GM12891 (cell line): ENCODE data around the gene AIMP2. TPM values are rescaled to one million over a fixed set of nuclear protein-coding genes. Genes with fewer than 3 reads are reported as not detected.
"Not testable (repeated sequence)": the region's sequence is repeated elsewhere in the genome, so short reads cannot be mapped to it uniquely, and the experiment has no call there.

Experiments used
- DNase-seq: peaks from one replicate; pipeline ENCODE4 v3.0.0; 2011; ENCODE audit warnings: low spot score; ENCODE audit not compliant: insufficient read length
- FAIRE-seq: peaks from 2 replicates; lab custom pipeline; 2011; peaks lifted over from hg19 to GRCh38; lab: Jason Lieb, UNC
- PAX5 ChIP-seq: IDR thresholded peaks from 2 replicates; pipeline ENCODE4 v1.6.1; 2011; ENCODE audit warnings: low read length, moderate library complexity, mild to moderate bottlenecking; ENCODE audit not compliant: insufficient read depth, severe bottlenecking
- POLR2A ChIP-seq: IDR thresholded peaks from 2 replicates; pipeline ENCODE4 v1.6.1; 2011; ENCODE audit warnings: low read depth, low read length, control low read depth
- POLR2AphosphoS5 ChIP-seq: IDR thresholded peaks from 2 replicates; pipeline ENCODE4 v1.6.1; 2011; ENCODE audit warnings: low read depth, low read length, control low read depth
- POU2F2 ChIP-seq: IDR thresholded peaks from 2 replicates; pipeline ENCODE4 v1.6.1; 2011; ENCODE audit warnings: low read depth, mild to moderate bottlenecking, control low read depth, low read length, moderate library complexity
- SPI1 ChIP-seq: IDR thresholded peaks from 2 replicates; pipeline ENCODE4 v1.6.1; 2011; ENCODE audit warnings: low read depth, low read length, control low read depth
- TAF1 ChIP-seq: IDR thresholded peaks from 2 replicates; pipeline ENCODE4 v1.6.1; 2011; ENCODE audit warnings: low read depth, low read length, control low read depth
- polyA plus RNA-seq: library from polyadenylated mRNA; unstranded; fragments of >200 nt; gene quantifications from one replicate; pipeline ENCODE4 v1.2.1, GENCODE V29; 2012; ENCODE audit warnings: low read depth, missing spikeins, inconsistent platforms; ENCODE audit not compliant: missing spikeins

The AIMP2 gene
- polyA plus RNA-seq = 30.8 TPM

DNA sequence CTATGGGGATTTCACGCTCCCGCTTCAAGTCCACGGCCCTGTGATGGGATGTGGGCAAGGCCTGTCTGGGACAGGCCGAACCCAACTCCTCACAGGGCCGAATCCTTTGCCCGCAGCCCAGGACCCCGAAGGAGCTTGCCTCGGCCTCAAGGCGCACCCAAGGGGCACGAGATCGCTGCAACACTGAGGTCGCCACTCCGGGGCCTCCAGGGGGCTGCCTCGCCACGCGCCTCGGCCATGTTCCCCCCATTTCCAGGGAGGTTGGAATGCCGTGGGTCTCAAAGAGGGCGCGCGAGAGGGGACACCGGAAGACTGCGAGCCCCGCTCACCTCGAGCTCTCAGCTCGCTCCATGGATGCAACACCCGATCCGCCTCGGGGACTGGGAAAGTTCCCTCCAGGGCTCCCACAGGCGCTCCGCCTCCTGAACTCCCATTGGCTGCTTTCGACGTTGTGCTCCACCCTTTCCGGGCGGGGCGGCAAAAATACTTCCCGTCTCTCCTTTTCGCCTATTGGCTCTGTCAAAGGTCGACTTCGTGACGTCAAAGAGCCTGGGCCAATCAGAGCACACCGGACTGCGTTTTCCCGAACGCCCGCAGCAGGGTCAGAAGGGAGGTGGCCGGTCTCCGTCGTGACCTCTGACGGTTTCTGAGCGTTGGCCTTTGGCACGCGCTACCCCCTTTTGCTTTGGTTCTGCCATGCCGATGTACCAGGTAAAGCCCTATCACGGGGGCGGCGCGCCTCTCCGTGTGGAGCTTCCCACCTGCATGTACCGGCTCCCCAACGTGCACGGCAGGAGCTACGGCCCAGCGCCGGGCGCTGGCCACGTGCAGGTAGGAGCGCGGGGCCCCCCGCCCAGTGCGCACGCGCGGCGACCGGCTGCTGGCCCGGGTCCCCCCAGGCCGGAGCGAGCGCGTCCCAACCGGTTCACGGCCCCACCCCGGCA, at the start of gene AIMP2, which contains the start of gene PMS2:
AIMP2 (plus strand) TSS at position 605 of the 944 bp plus-strand sequence; CDS start at position 697, 92 bp downstream.
PMS2 (minus strand) TSS at position 382 of the 944 bp plus-strand sequence; CDS start at position 352, 30 bp downstream.
- peak; percentile 85 for DNase-seq
- TF ChIP-seq POU2F2 (peak; percentile 54), POLR2AphosphoS5 (peak; percentile 90), TAF1 (peak; percentile 54), SPI1 (no peak), PAX5 (no peak), POLR2A (peak; percentile 91)
- peak; percentile 87 for FAIRE-seq

DNA sequence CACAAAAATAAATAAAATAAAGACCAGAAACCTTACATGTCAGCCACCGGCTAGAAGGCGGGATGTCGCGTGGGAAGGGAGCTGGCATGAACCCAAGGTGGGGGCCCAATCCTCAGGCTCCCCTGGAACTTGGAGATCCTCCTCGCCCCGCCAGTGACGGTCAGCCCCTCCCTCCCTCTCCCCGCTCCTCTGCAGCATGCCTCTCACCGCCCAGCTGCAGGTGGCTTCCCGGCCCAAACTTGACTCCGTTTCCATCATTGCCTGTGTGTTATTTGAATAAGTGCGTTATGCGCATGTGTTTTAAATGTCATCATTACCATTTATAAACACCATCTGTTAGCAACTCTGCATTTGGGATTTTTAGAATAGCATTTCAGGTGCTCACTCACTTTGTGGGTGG, 45.9 kb upstream of the AIMP2 start:
- not testable (repeated sequence) for FAIRE-seq, DNase-seq

DNA sequence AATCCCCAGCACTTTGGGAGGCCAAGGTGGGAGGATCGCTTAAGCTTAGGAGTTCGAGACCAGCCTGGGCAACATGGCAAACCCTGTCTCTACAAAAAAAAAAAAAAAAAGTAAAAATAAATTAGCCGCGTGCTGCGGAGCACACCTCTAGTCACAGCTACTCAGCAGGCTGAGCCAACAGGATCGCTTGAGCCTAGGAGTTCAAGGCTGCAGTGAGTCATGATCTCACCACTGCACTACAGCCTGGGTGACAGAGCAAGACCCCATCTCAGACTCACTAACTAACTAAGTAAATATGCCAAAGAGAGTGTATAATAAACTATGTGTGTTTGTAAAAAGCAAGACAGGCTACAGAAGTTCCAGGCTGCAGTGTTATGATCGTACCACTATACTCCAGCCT, 45.3 kb upstream of the AIMP2 start:
- FAIRE-seq, DNase-seq: not testable (repeated sequence)

DNA sequence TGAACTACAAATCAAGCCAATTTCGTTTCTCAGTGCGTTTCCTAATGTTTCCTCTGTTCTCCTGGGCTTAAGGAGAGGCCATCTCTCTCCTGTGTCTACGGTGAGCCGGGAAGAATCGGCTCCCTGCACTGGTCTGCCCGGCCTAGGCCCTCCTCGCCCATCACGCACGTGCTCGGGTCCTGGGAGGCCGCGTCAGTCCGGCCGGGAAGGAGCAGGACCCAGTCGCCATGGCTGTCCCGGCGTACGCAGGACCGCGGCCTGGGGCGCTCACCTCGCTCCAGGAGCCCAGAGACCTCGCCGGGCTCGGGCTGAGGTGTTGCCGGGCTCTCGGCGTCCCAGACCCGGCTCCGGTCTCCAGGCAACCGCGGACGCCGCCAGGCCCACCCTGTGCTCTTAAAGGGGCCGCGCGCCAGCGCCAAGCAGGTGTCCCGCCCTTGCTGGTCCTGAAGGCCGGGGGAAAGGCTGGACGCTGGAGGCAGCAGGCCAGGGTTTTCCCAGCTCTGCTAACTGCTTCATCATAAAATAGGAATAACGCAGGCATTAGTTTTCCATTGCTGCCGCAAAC, 38.6 kb upstream of the AIMP2 start, which contains the start of gene RSPH10B:
RSPH10B (minus strand) TSS at position 343 of the 565 bp plus-strand sequence. CDS start 3,573 bp downstream, outside the sequence.
- peak; percentile 35 for FAIRE-seq
- not testable (repeated sequence) for DNase-seq

DNA sequence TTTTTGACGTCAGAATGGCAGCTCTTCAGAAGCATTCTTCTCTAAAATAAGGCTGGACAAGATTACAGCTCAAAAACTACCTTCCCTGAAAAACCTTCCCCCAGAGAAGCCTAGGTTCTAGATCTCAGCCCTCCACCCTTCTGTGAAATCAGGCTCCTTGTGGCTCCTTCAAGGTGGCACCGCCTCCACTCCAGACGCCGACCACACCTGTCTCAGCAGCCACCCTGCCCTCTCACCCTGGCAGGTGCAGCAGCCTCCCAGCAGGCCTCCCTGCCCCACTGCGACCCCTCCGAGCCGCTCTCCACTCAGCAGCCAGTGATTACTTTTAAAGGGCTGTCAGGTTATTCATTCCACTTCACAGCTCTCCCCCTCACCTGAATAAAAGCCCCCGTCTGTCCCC, 35.5 kb upstream of the AIMP2 start:
- FAIRE-seq, DNase-seq: not testable (repeated sequence)

DNA sequence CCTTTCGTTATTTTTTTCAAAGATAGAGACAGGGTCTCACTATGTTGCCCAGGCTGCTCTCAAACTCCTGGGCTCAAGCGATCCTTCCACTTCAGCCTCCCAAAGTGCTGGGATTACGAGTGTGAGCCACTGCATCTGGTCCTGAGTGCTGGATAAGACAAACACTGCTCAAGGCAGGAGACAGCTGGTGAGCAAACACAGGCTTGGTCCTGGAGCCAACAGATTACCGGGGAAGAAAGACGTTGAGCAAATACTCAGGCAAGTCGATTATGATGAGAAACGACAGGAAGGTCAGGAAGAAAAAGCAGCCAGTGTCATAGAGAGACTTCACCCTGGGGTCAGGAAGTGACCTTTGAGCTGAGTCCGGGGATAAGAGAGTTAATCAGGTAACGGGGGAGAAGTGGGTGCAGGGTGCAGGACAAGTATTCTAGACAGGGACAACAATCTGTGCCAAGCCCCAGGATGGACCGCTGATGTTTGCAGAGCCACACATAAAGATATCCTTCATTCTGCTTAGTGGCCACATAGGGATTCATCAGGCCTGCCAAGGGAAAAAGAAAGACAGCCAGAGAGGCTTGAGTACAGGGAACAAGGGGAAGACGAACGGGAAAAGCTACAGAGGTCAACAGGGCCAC, 29.3 kb upstream of the AIMP2 start:
- FAIRE-seq, DNase-seq: not testable (repeated sequence)

DNA sequence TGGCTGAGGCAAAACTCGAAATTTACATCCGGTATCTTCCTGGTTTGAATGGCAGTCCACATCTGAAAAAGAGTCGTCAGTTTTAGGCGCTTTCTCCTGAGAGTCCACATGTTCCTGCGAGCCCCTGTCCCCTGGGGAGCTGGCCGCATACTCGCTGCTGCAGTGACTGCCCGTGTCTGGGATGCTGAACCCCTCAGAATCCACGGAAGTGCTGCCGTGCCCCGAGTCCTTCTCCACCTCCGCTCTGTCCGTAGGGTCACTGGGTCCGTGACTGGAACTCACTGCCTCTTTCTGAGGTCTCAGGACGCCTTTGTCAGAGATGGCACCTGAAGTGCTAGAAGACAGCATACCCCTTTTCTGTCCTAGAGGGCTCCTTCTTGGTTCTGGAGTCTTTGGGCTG, 22.0 kb upstream of the AIMP2 start:
- FAIRE-seq, DNase-seq: not testable (repeated sequence)

DNA sequence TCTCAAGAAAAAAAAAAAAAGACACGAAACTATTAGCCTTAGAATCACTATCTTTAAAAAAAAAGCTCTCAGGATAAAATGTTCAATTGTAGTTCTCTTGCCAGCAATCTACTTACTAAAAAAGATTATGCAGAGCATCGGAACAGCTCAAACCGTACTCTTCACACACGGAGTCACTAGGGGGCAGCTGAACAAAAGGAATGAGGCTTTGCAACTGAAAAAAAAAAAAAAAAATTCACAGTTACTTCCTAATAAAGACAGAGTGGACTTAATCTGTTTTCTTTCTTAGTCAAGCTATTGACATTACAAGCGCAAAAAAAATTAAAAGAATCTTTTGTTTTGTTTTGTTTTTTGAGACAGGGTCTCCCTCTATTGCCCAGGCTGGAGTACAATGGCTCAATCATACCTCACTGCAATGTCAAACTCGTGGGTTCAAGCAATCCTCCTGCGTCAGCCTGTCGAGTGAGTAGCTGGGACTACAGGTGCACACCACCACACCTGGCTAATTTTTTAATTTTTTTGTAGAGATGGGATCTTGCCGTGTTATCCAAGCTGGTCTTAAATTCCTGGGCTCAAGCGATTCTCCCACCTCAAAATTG, 11.8 kb upstream of the AIMP2 start:
- TF ChIP-seq SPI1 = no peak
- no peak for TF ChIP-seq PAX5
- TF ChIP-seq POU2F2 = no peak
- no peak for TF ChIP-seq POLR2AphosphoS5
- TF ChIP-seq TAF1 = no peak
- no peak for TF ChIP-seq POLR2A
- no peak for FAIRE-seq
- DNase-seq = no peak

DNA sequence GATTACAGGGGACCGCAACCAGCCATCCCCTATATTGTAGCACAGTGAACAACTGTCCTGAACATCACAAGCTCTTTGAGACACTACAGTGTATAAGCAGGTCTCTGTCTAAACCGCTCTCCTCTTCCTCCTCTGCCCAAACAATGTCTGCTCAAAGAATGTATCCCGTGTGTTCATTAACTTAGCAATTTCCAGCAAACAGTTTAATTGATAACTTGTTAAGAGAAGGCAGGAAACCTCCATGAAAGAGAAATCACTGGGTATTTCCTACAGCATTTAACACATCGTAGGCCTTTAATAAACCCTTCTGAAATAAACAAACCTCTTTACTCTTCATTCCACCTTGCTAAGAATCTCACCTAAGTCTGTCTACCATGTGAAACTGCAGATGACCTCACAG, 1.7 kb upstream of the AIMP2 start:
- no peak for DNase-seq
- TF ChIP-seq SPI1 = no peak
- no peak for TF ChIP-seq TAF1
- TF ChIP-seq POLR2AphosphoS5 = no peak
- no peak for FAIRE-seq

DNA sequence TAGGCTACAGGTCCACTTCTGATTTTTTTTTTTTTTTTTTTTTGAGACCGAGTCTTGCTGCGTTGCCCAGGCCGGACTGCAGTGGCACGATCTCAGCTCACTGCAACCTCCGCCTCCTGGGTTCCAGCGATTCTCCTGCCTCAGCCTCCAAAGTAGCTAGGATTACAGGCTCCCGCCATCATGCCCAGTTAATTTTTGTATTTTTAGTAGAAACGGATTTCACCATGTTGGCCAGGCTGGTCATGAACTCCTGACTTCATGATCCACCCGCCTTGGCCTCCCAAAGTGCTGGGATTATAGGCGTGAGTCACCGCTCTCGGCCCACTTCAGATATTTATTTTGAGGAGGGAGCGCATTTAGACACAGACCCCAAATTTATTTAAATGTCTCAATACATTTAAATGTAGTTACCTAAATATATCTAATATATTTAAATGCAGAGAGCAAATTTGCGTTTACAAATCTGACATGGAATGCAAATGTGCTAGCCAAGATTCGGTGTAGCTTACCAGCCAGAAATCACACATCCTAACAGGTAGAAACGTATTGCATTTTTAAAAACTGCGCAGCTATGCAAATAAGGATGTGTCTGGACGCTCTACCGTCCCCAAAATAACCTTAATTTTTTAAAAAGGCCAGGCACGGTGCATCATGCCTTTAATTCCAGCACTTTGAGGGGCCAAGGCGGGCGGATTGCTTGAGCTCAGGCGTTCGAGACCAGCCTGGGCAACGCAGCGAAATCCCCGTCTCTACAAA, 1.1 kb upstream of the AIMP2 start:
- not testable (repeated sequence) for DNase-seq, FAIRE-seq

DNA sequence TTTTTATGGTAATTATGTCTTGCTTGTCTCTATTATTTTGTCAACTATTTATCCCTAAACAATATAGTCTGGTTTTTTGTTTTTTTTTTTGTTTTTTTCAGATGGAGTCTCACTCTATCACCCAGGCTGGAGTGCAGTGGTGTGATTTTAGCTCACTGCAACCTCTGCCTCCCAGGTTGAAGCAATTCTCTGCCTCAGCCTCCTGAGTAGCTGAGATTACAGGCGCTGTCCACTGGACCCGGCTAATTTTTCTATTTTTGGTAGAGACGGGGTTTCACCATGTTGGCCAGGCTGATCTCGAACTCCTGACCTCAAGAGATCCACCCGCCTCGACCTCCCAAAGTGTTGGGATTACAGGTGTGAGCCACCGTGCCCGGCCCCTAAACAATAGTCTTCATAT, 1.3 kb downstream of the AIMP2 start:
- not testable (repeated sequence) for DNase-seq, FAIRE-seq
